ENCODE data around the gene CBR1.

DNA sequence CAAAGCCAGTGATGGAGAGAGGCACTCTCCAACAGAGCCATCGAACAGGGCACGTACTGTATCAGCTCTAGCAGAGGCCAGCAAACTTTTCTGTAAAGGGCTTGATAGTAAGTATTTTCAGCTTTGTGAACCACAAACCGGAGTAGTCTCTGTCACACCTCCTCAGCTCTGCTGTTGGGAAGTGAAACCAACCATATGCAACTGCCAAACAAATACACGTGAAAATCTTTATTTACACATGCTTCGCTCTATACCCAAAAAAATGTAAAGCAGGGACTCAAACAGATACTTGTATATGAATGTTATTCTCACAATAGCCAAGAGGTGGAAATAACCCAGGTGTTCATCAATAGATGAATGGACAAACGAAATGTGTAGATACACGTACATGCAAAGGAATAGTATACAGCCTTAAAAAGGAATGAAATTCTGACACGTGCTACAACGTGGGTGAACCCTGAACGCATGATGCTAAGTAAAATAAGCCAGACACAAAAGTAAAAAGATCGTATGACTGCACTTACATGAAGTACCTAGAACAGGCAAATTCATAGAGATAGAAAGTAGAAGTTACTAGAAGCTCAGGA, 48.5 kb upstream of the CBR1 start:
- TF ChIP-seq CTCF (optimal IDR thresholded peaks at IDR 0.05 in 1 of 3, IDR thresholded peaks at IDR 0.05 in 1 of 3, conservative IDR thresholded peaks at IDR 0.05 in 1 of 3; ENCODE audit: extremely low read depth in 1 of 3, insufficient read depth in 2 of 3, low read length in 3 of 3) (no peak), EZH2 (IDR thresholded peaks at IDR 0.05; ENCODE audit: low read length) (no peak)

Data from keratinocyte (primary cell).